Psoas muscle (tissue), 8 donors: ENCODE measurements around the gene BCAP31. TPM values are rescaled to one million over a fixed set of nuclear protein-coding genes. Genes with fewer than 3 reads are reported as not detected.
"Not testable (repeated sequence)": the region's sequence is repeated elsewhere in the genome, so short reads cannot be mapped to it uniquely, and the experiment has no call there.

Source experiments
- ATAC-seq, 4 donors: fragments of 200-7000 bp; cut with Tn5 transposase; one replicate each; pipeline ENCODE4 v1.9.1; 2020; ENCODE audit warnings: moderate library complexity in 3 of 4, mild to moderate bottlenecking in 2 of 4
- DNase-seq, 2 donors: peaks; one replicate each; pipeline ENCODE4 v3.0.0-alpha.2; 2020
- H3K27ac ChIP-seq: fragments of 200-600 bp; one replicate; pipeline ENCODE4 v1.8.0; 2022
- H3K27me3 ChIP-seq, 3 donors: fragments of 200-600 bp in 1 of 3; one replicate each; pipeline versions ENCODE4 v1.6.1 to v1.8.0; 2013 to 2022; ENCODE audit warnings: low read length in 2 of 3, mild to moderate bottlenecking in 2 of 3, moderate library complexity in 1 of 3; ENCODE audit not compliant: insufficient read depth in 3 of 3
- H3K36me3 ChIP-seq, 2 donors: fragments of 200-600 bp in 1 of 2; one replicate each; pipeline versions ENCODE4 v1.6.1 to v1.8.0; 2013 to 2022; ENCODE audit warnings: low read depth in 1 of 2, mild to moderate bottlenecking in 1 of 2, moderate library complexity in 1 of 2; ENCODE audit not compliant: insufficient read depth in 1 of 2
- H3K4me1 ChIP-seq: fragments of 200-600 bp; one replicate; pipeline ENCODE4 v1.8.0; 2022
- H3K4me3 ChIP-seq: fragments of 200-600 bp; one replicate; pipeline ENCODE4 v1.8.0; 2022; ENCODE audit warnings: mild to moderate bottlenecking
- H3K9me3 ChIP-seq: fragments of 200-600 bp; one replicate; pipeline ENCODE4 v1.8.0; 2022
- WGBS, 3 donors: extraction: QIAGEN DNeasy Blood & Tissue Kit; methylation state at CpG; one replicate each; pipeline versions ENCODE4 v1.1.6 to v1.1.7; 2013; 5-methylcytosine and 5-hydroxymethylcytosine counted together
- intact Hi-C, 2 donors: fragments of 100-400 bp; cut with DNase I; formaldehyde crosslinking; loops; one replicate each; pipeline versions ENCODE4 v1.11.0 to v1.14.2; 2022
- polyA plus RNA-seq, 3 donors: library from polyadenylated mRNA; stranded (reverse); fragments of 200-250 nt; gene quantifications; one replicate each; pipeline ENCODE4 v1.2.3, GENCODE V29; 2013
- total RNA-seq, 4 donors: library from RNA; stranded (reverse); fragmentation: NEBNext Ultra II Directional in 2 of 4; extraction: Animal tissue kit (Norgen Biotek cat#: 25700) in 2 of 4; gene quantifications; one replicate each; pipeline versions ENCODE4 v1.2.1 to v1.2.4, GENCODE V29; 2021 to 2023
- TF ChIP-seq, protein P1 (sequence below): fragments of 200-600 bp; IDR thresholded peaks from one replicate; pipeline ENCODE4 v1.8.0; 2022; ENCODE audit warnings: antibody characterized with exemption
- donor health status: healthy with polysubstance abuse.
- donor health status: DM: no; HTN: no; CAD: no; lungs with moderate emphysema.
- donor health status: Bipolar disorder and iron deficiency.
- donor health status: healthy.
- donor health status: DM: yes; HTN: yes; CAD: no.
- donor health status: DM: no; HTN: no; CAD: no.
- donor health status: DM: no; HTN: no; CAD: no.
- donor health status: DM: yes; HTN: yes; CAD: no.

The BCAP31 gene
- total and polyA plus RNA-seq, 7 donors: 63.7 to 97.3 (median 66.0) TPM

DNA sequence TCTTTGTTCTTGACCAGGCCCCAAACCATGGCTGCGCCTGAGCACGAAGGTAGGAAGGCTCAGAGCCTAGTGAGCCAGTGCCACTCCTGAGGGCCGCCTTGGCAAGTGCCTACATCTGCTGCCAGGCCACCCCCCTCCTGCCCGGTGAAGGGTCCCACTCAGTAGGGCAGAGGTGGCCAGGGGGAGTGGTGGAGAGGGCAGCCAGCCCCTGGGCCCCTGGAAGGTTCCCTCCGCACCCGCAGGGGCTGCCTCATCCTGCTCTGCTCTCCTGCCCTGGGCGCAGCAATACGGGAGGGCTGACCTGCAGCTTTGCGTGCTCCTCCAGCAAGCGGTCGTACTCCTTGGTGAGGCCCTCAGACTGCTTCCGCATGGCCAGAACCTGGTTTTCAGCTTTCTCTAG is 22.5 kb downstream of the BCAP31 start:
- peaks cover 2 to 4% of the 10 kb centered on the region in 2 donors for H3K36me3 ChIP-seq
- no peak overlapping the region for H3K4me3 ChIP-seq
- TF ChIP-seq, protein P1, sequence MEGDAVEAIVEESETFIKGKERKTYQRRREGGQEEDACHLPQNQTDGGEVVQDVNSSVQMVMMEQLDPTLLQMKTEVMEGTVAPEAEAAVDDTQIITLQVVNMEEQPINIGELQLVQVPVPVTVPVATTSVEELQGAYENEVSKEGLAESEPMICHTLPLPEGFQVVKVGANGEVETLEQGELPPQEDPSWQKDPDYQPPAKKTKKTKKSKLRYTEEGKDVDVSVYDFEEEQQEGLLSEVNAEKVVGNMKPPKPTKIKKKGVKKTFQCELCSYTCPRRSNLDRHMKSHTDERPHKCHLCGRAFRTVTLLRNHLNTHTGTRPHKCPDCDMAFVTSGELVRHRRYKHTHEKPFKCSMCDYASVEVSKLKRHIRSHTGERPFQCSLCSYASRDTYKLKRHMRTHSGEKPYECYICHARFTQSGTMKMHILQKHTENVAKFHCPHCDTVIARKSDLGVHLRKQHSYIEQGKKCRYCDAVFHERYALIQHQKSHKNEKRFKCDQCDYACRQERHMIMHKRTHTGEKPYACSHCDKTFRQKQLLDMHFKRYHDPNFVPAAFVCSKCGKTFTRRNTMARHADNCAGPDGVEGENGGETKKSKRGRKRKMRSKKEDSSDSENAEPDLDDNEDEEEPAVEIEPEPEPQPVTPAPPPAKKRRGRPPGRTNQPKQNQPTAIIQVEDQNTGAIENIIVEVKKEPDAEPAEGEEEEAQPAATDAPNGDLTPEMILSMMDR: no peak
- WGBS, 3 donors: 90 to 95% (median 95%) methylated on average over 10 to 12 of the region's 12 CpGs
- H3K27ac ChIP-seq: peak overlapping the region; percentile 90
- ATAC-seq: no peak
- H3K4me1 ChIP-seq: peaks cover 24% of the 10 kb centered on the region
- no peaks in the 10 kb centered on the region for H3K27me3 ChIP-seq
- intact Hi-C loops: no loop called here
- H3K9me3 ChIP-seq: no peaks in the 10 kb centered on the region
- peak in 1 of 2 donors; percentile 32 for DNase-seq

DNA sequence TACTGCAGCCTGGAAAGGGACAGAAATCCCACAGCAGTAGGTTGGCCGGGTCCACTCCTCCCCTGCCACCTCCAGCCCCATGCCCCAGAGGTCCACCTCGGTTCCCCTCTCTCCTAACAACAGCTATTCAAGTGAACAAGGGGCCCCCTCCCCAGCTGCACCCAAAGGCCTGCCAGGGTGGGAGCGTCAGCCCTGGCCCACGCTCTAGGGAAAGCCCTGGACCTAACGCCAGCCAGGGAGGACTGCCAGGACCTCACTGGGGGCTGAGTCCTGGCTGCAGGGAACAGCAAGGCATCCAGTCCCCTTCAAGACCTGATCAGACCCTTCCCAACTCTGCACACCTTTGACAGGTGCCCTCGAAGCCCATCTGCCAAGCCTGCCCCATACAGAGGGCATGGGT is 23.2 kb downstream of the BCAP31 start:
- H3K4me1 ChIP-seq: peaks cover 27% of the 10 kb centered on the region
- 53 to 65% (median 55%) methylated on average over 3 to 6 of the region's 6 CpGs for WGBS, 3 donors
- ATAC-seq: no peak

GRCh38 chrX:153700376-153700945 is 23.7 kb downstream of the BCAP31 start:
- peaks cover 27% of the 10 kb centered on the region for H3K4me1 ChIP-seq
- H3K36me3 ChIP-seq: peaks cover 3 to 4% of the 10 kb centered on the region in 2 donors
- 26 to 51% (median 43%) methylated on average over 15 of the region's 15 CpGs for WGBS, 3 donors
- peak overlapping the region; percentile 90 for H3K27ac ChIP-seq
- H3K4me3 ChIP-seq: no peak overlapping the region
- peak; percentile 6 to 36 (median 27) for ATAC-seq
- DNase-seq: peak in 1 of 2 donors; percentile 68
- H3K9me3 ChIP-seq: no peaks in the 10 kb centered on the region
- intact Hi-C loops: no loop called here
- H3K27me3 ChIP-seq: no peaks in the 10 kb centered on the region
- TF ChIP-seq, protein P1: no peak

More for the DNA sequence above, 23.2 kb downstream of the BCAP31 start:
- intact Hi-C loops: no loop called here
- no peaks in the 10 kb centered on the region for H3K9me3 ChIP-seq
- peak overlapping the region; percentile 90 for H3K27ac ChIP-seq
- H3K27me3 ChIP-seq: no peaks in the 10 kb centered on the region
- H3K4me3 ChIP-seq: no peak overlapping the region
- no peak for DNase-seq
- TF ChIP-seq, protein P1: no peak
- H3K36me3 ChIP-seq: peaks cover 3 to 4% of the 10 kb centered on the region in 2 donors

DNA sequence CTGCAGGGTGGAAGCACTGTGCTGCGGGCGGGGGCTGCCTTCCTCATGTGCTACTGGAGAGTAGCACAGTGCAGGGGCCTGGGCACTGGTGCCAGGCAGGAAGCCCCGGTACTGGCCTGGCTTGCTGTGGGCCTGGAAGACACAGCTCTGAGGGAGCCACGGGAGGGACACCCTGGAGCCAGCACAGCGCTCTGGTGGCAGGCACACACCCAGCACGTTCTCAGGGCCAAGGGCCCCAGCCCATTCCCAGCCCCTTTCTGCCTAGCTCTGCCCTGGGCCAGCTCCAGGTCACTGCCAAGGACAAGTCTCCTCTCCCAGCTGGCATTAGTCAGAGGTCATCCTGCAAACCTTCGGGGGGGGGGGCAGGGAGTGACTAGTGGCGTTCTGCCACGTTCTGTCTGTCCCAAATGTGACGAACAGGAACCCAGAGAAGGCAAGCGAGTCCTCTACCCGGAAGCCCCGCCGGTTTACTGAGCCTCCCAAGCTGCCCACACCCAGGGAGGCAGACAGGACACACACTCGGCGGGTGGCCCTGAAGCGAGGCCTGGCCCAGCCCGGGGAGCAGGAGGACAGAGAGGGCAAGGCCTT is 24.3 kb downstream of the BCAP31 start:
- H3K9me3 ChIP-seq, H3K27me3 ChIP-seq, H3K36me3 ChIP-seq, intact Hi-C loops, H3K4me3 ChIP-seq: not testable (repeated sequence)
- peak; percentile 54 to 81 for DNase-seq
- peaks cover 27% of the 10 kb centered on the region for H3K4me1 ChIP-seq
- peak overlapping the region; percentile 90 for H3K27ac ChIP-seq
- ATAC-seq: peak; percentile 38 to 62 (median 58)
- WGBS, 3 donors: 34 to 48% (median 34%) methylated on average over 10 to 18 of the region's 18 CpGs

DNA sequence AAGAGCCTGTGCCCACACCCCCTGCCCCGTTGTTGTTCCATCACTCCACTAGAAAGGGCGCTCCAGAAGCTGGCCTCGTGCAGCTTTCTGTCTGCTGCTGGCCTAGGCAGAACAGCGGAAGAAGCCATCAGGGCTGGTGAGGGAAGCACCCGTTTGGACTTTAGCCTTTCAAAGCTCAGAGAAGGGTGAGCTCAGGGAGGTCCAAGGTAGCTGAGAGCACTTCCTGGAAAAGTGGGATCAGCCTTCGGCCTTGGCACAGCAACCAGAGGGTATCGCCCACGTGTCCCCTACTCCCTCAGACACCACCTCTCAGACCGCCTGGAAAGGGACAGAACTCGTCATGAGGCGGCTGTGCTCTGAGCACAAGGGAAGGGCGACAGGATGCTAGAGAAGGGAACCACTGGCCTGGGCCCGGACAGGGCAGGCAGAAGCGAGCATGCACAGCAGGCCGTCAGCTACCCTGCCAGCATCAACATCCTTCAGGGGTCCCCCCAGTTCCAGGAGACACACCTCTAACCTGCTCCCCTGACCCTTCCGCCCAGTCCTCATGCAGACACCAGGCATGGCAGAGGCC is 24.9 kb downstream of the BCAP31 start:
- Histone ChIP-seq H3K27ac (peak overlapping the region; percentile 90), H3K4me1 (peaks cover 27% of the 10 kb centered on the region), H3K36me3 (peaks cover 3 to 11% of the 10 kb centered on the region in 2 donors)
- H3K27me3 ChIP-seq, H3K9me3 ChIP-seq, intact Hi-C loops, DNase-seq, H3K4me3 ChIP-seq: not testable (repeated sequence)
- 44 to 66% (median 62%) methylated on average over 4 to 15 of the region's 16 CpGs for WGBS, 3 donors
- peak in 1 of 4 donors; percentile 7 for ATAC-seq
